GM06990 (cell line): Measurements from ENCODE around the gene GART.

ENCODE experiments used
- DNase-seq: peaks from one replicate; pipeline ENCODE4 v3.0.0-alpha.2; 2011; ENCODE audit not compliant: insufficient read length; ENCODE audit errors: extremely low read depth
- H3K27me3 ChIP-seq: replicated peaks from 2 replicates; pipeline ENCODE4 v1.6.0; 2011; ENCODE audit warnings: low read length; ENCODE audit not compliant: control insufficient read depth, insufficient read depth
- H3K36me3 ChIP-seq: 2 replicates; pipeline ENCODE4 v1.5.1; 2011; ENCODE audit warnings: low read length; ENCODE audit not compliant: control insufficient read depth, insufficient read depth
- H3K4me3 ChIP-seq: replicated peaks from 2 replicates; pipeline ENCODE4 v1.5.1; 2011; ENCODE audit warnings: low read depth, mild to moderate bottlenecking, control low read depth, low read length
- CTCF ChIP-seq: IDR thresholded peaks from 2 replicates; pipeline ENCODE4 v1.5.1; 2011; ENCODE audit warnings: low read length, control low read depth, mild to moderate bottlenecking, inconsistent platforms; ENCODE audit not compliant: insufficient read depth, poor library complexity, severe bottlenecking

Gene GART

GRCh38 chr21:33544451-33545195, 2.7 kb upstream of the GART start:
- no peak for TF ChIP-seq CTCF
- H3K36me3 ChIP-seq, result peaks cover 2% of the 10 kb centered on the region; the same call in 1 of the 2 replicates

DNA sequence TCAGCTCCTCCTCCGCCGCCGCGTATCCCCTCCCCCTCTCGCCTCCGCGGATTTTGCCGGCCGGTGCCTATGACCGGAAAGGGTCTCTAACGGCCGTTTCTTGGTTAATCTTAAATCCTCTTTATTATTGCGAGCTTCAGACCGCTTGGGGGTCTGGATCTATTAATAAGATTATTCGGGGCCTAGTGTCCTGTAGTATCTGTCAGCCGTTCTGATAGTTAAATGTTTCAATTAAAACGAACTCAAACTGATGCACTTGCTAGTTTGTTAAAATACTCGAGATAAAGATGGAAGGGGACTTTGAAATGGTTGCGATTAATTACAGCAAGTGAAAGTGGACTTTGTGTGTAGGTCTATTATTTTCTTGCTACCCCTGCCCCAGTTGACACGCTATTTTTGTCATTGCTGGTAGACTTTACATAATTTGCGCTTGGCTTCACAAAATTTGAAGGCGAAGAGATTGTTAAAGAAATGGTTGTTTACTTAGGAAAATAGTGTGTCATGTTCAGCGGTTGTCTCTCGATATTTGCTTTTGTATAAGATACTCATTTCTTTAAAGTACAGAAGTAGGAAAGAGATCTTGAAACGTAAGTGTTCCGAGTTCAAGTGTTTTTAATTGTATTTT, 1.7 kb upstream of the GART start:
- peaks cover 3% of the 10 kb centered on the region; the same call in 1 of the 2 replicates for H3K36me3 ChIP-seq
- peak; percentile 83 for DNase-seq
- TF ChIP-seq CTCF, result no peak
- H3K27me3 ChIP-seq, result no peaks in the 10 kb centered on the region
- peak overlapping the region; percentile 88 for H3K4me3 ChIP-seq

More at GRCh38 chr21:33544451-33545195, 2.7 kb upstream of the GART start:
- DNase-seq, result no peak
- Histone ChIP-seq H3K4me3 (peak overlapping the region; percentile 88), H3K27me3 (no peaks in the 10 kb centered on the region)

DNA sequence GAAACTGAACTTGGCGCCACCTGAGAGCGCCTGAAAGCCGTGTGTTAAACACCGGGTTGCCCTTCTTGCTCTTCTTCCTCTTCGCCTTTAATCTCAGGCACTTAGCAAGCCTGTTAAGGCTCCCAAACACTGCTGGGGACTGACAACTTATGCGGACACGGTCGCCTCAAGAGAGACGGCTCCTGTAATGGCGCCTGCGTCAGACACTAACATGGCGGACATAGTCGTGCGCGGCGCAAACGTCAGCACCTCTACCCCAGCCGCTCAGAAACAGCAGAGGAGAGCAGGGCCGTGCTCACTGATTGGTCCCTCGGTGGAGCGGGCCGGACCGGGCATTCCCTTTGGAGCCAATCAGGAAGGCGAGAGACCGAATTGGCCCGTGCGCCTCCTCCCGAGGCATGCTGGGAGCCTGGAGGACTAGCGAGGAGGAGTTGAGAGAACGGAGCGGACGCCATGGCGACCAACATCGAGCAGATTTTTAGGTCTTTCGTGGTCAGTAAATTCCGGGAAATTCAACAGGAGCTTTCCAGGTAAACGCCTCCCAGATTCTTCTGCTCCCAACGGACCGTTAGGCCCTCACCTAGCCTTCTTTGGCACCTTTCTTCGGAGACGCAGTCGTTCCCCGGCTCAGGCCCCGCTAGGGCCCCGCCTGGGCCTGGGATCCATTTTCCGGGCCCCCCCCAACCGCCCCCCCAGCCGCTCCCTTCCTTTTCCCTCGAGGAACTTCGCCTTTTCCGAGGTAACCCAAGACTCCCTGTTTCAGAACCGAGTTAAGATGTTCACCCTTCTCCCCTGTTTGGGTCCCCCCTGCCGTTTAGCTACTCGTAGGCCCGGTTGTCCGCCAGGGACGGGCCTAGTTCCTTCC, 955 bp upstream of the GART start, which contains the start of gene SON:
SON (plus strand) TSS at position 399 of the 865 bp plus-strand sequence; CDS start at position 454, 55 bp downstream.
- peak; percentile 97 for DNase-seq
- TF ChIP-seq CTCF, result no peak
- no peaks in the 10 kb centered on the region for H3K27me3 ChIP-seq
- H3K4me3 ChIP-seq, result peak within 1 kb of the TSS; percentile 88
- H3K36me3 ChIP-seq, result peaks cover 3% of the 10 kb centered on the region; the same call in 1 of the 2 replicates

- Histone ChIP-seq H3K4me3 (peak overlapping the region; percentile 81), H3K27me3 (no peaks in the 10 kb centered on the region), H3K36me3 (peaks cover 9% of the 10 kb centered on the region)
- no peak for TF ChIP-seq CTCF
- DNase-seq, result peak; percentile 47
These were observed 709 bp downstream of the GART start for GRCh38 chr21:33541105-33541711.

DNA sequence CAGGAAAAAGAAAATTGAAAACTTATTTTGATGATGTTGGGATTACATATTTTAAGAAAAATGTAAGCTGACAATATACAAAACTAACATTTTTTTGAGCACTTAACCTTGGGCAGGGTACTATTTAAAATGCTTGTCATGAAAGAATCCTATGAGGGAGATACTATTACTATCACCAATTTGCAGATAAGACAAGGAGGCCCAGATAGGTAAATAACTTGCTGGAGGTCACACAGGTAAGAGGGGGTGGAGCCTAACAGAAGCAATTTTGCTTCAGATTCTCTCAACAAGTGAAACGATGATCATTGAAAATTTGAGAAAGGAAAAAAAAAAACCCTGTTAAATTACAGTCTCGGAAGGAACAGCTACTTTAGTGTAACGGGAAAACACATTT, 1.2 kb downstream of the GART start:
- no peak for TF ChIP-seq CTCF
- no peaks in the 10 kb centered on the region for H3K27me3 ChIP-seq
- peaks cover 10% of the 10 kb centered on the region for H3K36me3 ChIP-seq
- peak overlapping the region; percentile 81 for H3K4me3 ChIP-seq
- no peak for DNase-seq
